ENCODE results near the gene AP3B2. TPM values are rescaled to one million over a fixed set of nuclear protein-coding genes. Genes with fewer than 3 reads are reported as not detected.
"Not testable (repeated sequence)": the region's sequence is repeated elsewhere in the genome, so short reads cannot be mapped to it uniquely, and the experiment has no call there.

AP3B2 gene
- total and polyA plus RNA-seq, 2 of the 4 experiments (the other 2 are of a cell fraction): 0.14 TPM; not detected in 1

GRCh38 chr15:82709081-82709420 is 624 bp downstream of the AP3B2 start:
- no peak overlapping the region for H2BK120ac ChIP-seq (ENCODE audit: low read depth, low read length)
- in situ Hi-C loops (cut with MboI; ENCODE audit: low sequenced_read_pairs): no loop called here
- H3K4me1 ChIP-seq (ENCODE audit: control insufficient read depth, insufficient read depth, low read length): peaks cover 2% of the 10 kb centered on the region; the same call in 1 of the 2 replicates
- ATAC-seq (ENCODE audit: low read depth) (no peak), DNase-seq (no peak)
- no peak overlapping the region for H3K23ac ChIP-seq (ENCODE audit: low read depth, low read length)
- dilution Hi-C loops (cut with HindIII; ENCODE audit: low sequenced_read_pairs, unreplicated experiment): no loop called here
- ChIA-PET POLR2A (ENCODE audit: unreplicated experiment) (no interaction called here), CTCF (no interaction called here)
- peak overlapping the region; percentile 27; the same call in 1 of the 2 replicates for H3K4me2 ChIP-seq (ENCODE audit: low read depth, low read length)
- H2BK15ac ChIP-seq (ENCODE audit: low read depth, low read length): no peak overlapping the region
- no peak overlapping the region for H4K8ac ChIP-seq (ENCODE audit: low read depth in 2 of 2, low read length in 2 of 2)
- no peak overlapping the region for H3K56ac ChIP-seq (ENCODE audit: extremely low read depth, insufficient read depth, low read length)
- no peak overlapping the region for H2BK5ac ChIP-seq (ENCODE audit: low read depth, low read length, poor library complexity, severe bottlenecking)
- no peak overlapping the region for H3K18ac ChIP-seq (ENCODE audit: low read depth, low read length)
- H3K27me3 ChIP-seq (ENCODE audit: control insufficient read depth, insufficient read depth, low read length): 0 out of 2 replicates have a peak, but pooled peaks cover 2% of the 10 kb centered on the region
- no peak overlapping the region for H2BK20ac ChIP-seq (ENCODE audit: low read depth, low read length)
- 0% methylated on average over 8 of the region's 15 CpGs; no CpG with 5 or more reads in 1 of the 2 experiments for WGBS, 2 experiments (ENCODE audit: extremely low coverage in 2 of 2, insufficient read length in 1 of 2)
- no peak overlapping the region for H4K5ac ChIP-seq (ENCODE audit: low read depth, low read length)
- H3K14ac ChIP-seq (replicated peaks; ENCODE audit: low read depth, low read length): no peak overlapping the region
- H4K91ac ChIP-seq (ENCODE audit: insufficient read depth, low read depth, low read length): no peak overlapping the region
- H3K79me1 ChIP-seq (ENCODE audit: low read depth in 1 of 2, low read length in 2 of 2): no peaks in the 10 kb centered on the region
- H3K9ac ChIP-seq (ENCODE audit: low read depth, low read length): no peak overlapping the region
- TF ChIP-seq CEBPB (IDR thresholded peaks at IDR 0.05; ENCODE audit: low read depth, low read length): no peak
- peaks cover 6% of the 10 kb centered on the region; the same call in 1 of the 2 replicates for H3K9me1 ChIP-seq (ENCODE audit: insufficient read depth, low read length)
- H3K4ac ChIP-seq (ENCODE audit: low read depth, low read length): no peak overlapping the region
- no peak overlapping the region for H3K27ac ChIP-seq (ENCODE audit: insufficient read depth, low read length)
- intact Hi-C loops (cut with micrococcal nuclease): loop anchor here (5.0 to 10.0 kb wide), 3 partner anchors 47 to 164 kb away; partner anchors contain the start of gene RPS17
- H3K4me3 ChIP-seq (ENCODE audit: insufficient read depth, low read depth, low read length): peak overlapping the region; percentile 48; the same call in 1 of the 2 replicates
- H2AFZ ChIP-seq (replicated peaks; ENCODE audit: low read length, poor library complexity): peak overlapping the region; percentile 92
- no peaks in the 10 kb centered on the region for H3K9me3 ChIP-seq (ENCODE audit: control insufficient read depth, insufficient read depth, low read length)
- no peaks in the 10 kb centered on the region for H4K20me1 ChIP-seq (ENCODE audit: insufficient read depth, low read length)
- H2AK9ac ChIP-seq (replicated peaks; ENCODE audit: low read depth, low read length, poor library complexity): peak overlapping the region; percentile 65
- no peaks in the 10 kb centered on the region for H3K36me3 ChIP-seq (ENCODE audit: control insufficient read depth, insufficient read depth, low read length)
- no peak overlapping the region for H2AK5ac ChIP-seq (ENCODE audit: low read depth, low read length)
- BruUV-seq (replicated peaks): no TSS peak

- H2AFZ ChIP-seq (replicated peaks; ENCODE audit: low read length, poor library complexity); H4K91ac ChIP-seq (ENCODE audit: insufficient read depth, low read depth, low read length); H2BK15ac ChIP-seq (ENCODE audit: low read depth, low read length); H3K9ac ChIP-seq (ENCODE audit: low read depth, low read length); H2AK5ac ChIP-seq (ENCODE audit: low read depth, low read length); H2BK20ac ChIP-seq (ENCODE audit: low read depth, low read length); H3K4me2 ChIP-seq (ENCODE audit: low read depth, low read length); ATAC-seq (ENCODE audit: low read depth); H3K79me1 ChIP-seq (ENCODE audit: low read depth in 1 of 2, low read length in 2 of 2); H4K8ac ChIP-seq (ENCODE audit: low read depth in 2 of 2, low read length in 2 of 2); H2BK120ac ChIP-seq (ENCODE audit: low read depth, low read length); H3K56ac ChIP-seq (ENCODE audit: extremely low read depth, insufficient read depth, low read length); H3K18ac ChIP-seq (ENCODE audit: low read depth, low read length); dilution Hi-C loops (cut with HindIII; ENCODE audit: low sequenced_read_pairs, unreplicated experiment); H3K9me3 ChIP-seq (ENCODE audit: control insufficient read depth, insufficient read depth, low read length); H3K27ac ChIP-seq (ENCODE audit: insufficient read depth, low read length); POLR2A ChIA-PET (ENCODE audit: unreplicated experiment); H3K23ac ChIP-seq (ENCODE audit: low read depth, low read length); H3K4me3 ChIP-seq (ENCODE audit: insufficient read depth, low read depth, low read length); H3K36me3 ChIP-seq (ENCODE audit: control insufficient read depth, insufficient read depth, low read length); H2BK5ac ChIP-seq (ENCODE audit: low read depth, low read length, poor library complexity, severe bottlenecking); H3K14ac ChIP-seq (replicated peaks; ENCODE audit: low read depth, low read length); H2AK9ac ChIP-seq (replicated peaks; ENCODE audit: low read depth, low read length, poor library complexity); H3K27me3 ChIP-seq (ENCODE audit: control insufficient read depth, insufficient read depth, low read length); H3K4me1 ChIP-seq (ENCODE audit: control insufficient read depth, insufficient read depth, low read length); H4K5ac ChIP-seq (ENCODE audit: low read depth, low read length); DNase-seq; H3K9me1 ChIP-seq (ENCODE audit: insufficient read depth, low read length); BruUV-seq (replicated peaks); H4K20me1 ChIP-seq (ENCODE audit: insufficient read depth, low read length); in situ Hi-C loops (cut with MboI; ENCODE audit: low sequenced_read_pairs); H3K4ac ChIP-seq (ENCODE audit: low read depth, low read length): not testable (repeated sequence)
- WGBS, 2 experiments (ENCODE audit: extremely low coverage in 2 of 2, insufficient read length in 1 of 2): 78% methylated on average over 1 of the region's 8 CpGs; no CpG with 5 or more reads in 1 of the 2 experiments
- intact Hi-C loops (cut with micrococcal nuclease): loop anchor here (5.0 to 10.0 kb wide), 3 partner anchors 44 to 161 kb away; partner anchors contain the start of gene RPS17
- CTCF ChIA-PET: interaction anchor here (0.6 kb wide), 1 partner anchor 13 kb away, joined by 4 read pairs; no protein-coding TSS in a partner anchor
Observed at GRCh38 chr15:82705856-82706255, 3.8 kb downstream of the AP3B2 start.

All from IMR-90 (cell line).